Measurements from ENCODE around the gene BRINP1. TPM values are rescaled to one million over a fixed set of nuclear protein-coding genes. Genes with fewer than 3 reads are reported as not detected.

The BRINP1 gene
- total RNA-seq, 4 donors from 2014 or later = 0.27 TPM; not detected in 3

- H3K4me1 ChIP-seq = no peaks in the 10 kb centered on the region
- H3K27me3 ChIP-seq = no peaks in the 10 kb centered on the region
- no peak for DNase-seq
- H3K9me3 ChIP-seq = no peaks in the 10 kb centered on the region
- in situ Hi-C loops (cut with MboI; ENCODE audit: low pct_ligation_motif_present in 1 of 4, low pct_unique_long_range_greater_than_20kb in 1 of 4, low sequenced_read_pairs in 3 of 4) (no loop called here), intact Hi-C loops (cut with DNase I; ENCODE audit: low total_unique reads) (no loop called here)
- no peak overlapping the region for H3K27ac ChIP-seq
- WGBS, 2 donors (ENCODE audit: low coverage in 1 of 2) = 61 to 75% methylated on average over 4 of the region's 4 CpGs
- H3K36me3 ChIP-seq = no peaks in the 10 kb centered on the region
- TF ChIP-seq POLR2A (IDR thresholded peaks at IDR 0.05) (no peak), POLR2AphosphoS5 (IDR thresholded peaks at IDR 0.05) (no peak), CTCF (IDR thresholded peaks at IDR 0.05) (no peak), EP300 (IDR thresholded peaks at IDR 0.05; ENCODE audit: low read depth) (no peak)
- H3K4me3 ChIP-seq = no peak overlapping the region
Measured at GRCh38 chr9:119257592-119257991, 111.6 kb downstream of the BRINP1 start.

- in situ Hi-C loops (cut with MboI; ENCODE audit: low pct_ligation_motif_present in 1 of 4, low pct_unique_long_range_greater_than_20kb in 1 of 4, low sequenced_read_pairs in 3 of 4) (no loop called here), intact Hi-C loops (cut with DNase I; ENCODE audit: low total_unique reads) (no loop called here)
- no peaks in the 10 kb centered on the region for H3K36me3 ChIP-seq
- H3K4me1 ChIP-seq = no peaks in the 10 kb centered on the region
- H3K27ac ChIP-seq = no peak overlapping the region
- WGBS, 2 donors (ENCODE audit: low coverage in 1 of 2) = 53 to 61% methylated on average over 2 to 3 of the region's 3 CpGs
- H3K4me3 ChIP-seq = no peak overlapping the region
- H3K9me3 ChIP-seq = no peaks in the 10 kb centered on the region
- DNase-seq = no peak
- no peaks in the 10 kb centered on the region for H3K27me3 ChIP-seq
- TF ChIP-seq CTCF (IDR thresholded peaks at IDR 0.05) (no peak), EP300 (IDR thresholded peaks at IDR 0.05; ENCODE audit: low read depth) (no peak), POLR2A (IDR thresholded peaks at IDR 0.05) (no peak), POLR2AphosphoS5 (IDR thresholded peaks at IDR 0.05) (no peak)
Measured at GRCh38 chr9:119255116-119255515, 114.1 kb downstream of the BRINP1 start.

GRCh38 chr9:119252671-119253299 lies 116.5 kb downstream of the BRINP1 start:
- intact Hi-C loops (cut with DNase I; ENCODE audit: low total_unique reads) = no loop called here
- 82 to 86% methylated on average over 1 to 5 of the region's 5 CpGs for WGBS, 2 donors (ENCODE audit: low coverage in 1 of 2)

GRCh38 chr9:119251936-119252335 lies 117.3 kb downstream of the BRINP1 start:
- 56 to 83% methylated on average over 1 to 5 of the region's 5 CpGs for WGBS, 2 donors (ENCODE audit: low coverage in 1 of 2)
- in situ Hi-C loops (cut with MboI; ENCODE audit: low pct_ligation_motif_present in 1 of 4, low pct_unique_long_range_greater_than_20kb in 1 of 4, low sequenced_read_pairs in 3 of 4) (no loop called here), intact Hi-C loops (cut with DNase I; ENCODE audit: low total_unique reads) (no loop called here)
- Histone ChIP-seq H3K4me1 (no peaks in the 10 kb centered on the region), H3K36me3 (no peaks in the 10 kb centered on the region), H3K27ac (no peak overlapping the region), H3K4me3 (no peak overlapping the region), H3K27me3 (no peaks in the 10 kb centered on the region), H3K9me3 (no peaks in the 10 kb centered on the region)
- DNase-seq = no peak
- TF ChIP-seq POLR2A (IDR thresholded peaks at IDR 0.05) (no peak), EP300 (IDR thresholded peaks at IDR 0.05; ENCODE audit: low read depth) (no peak), POLR2AphosphoS5 (IDR thresholded peaks at IDR 0.05) (no peak), CTCF (IDR thresholded peaks at IDR 0.05) (no peak)

More at GRCh38 chr9:119252671-119253299, 116.5 kb downstream of the BRINP1 start:
- in situ Hi-C loops (cut with MboI; ENCODE audit: low pct_ligation_motif_present in 1 of 4, low pct_unique_long_range_greater_than_20kb in 1 of 4, low sequenced_read_pairs in 3 of 4) = no loop called here
- Histone ChIP-seq H3K27ac (no peak overlapping the region), H3K36me3 (no peaks in the 10 kb centered on the region), H3K27me3 (no peaks in the 10 kb centered on the region), H3K4me1 (no peaks in the 10 kb centered on the region), H3K9me3 (no peaks in the 10 kb centered on the region), H3K4me3 (no peak overlapping the region)
- no peak for DNase-seq
- TF ChIP-seq POLR2A (IDR thresholded peaks at IDR 0.05) = no peak
- TF ChIP-seq POLR2AphosphoS5 (IDR thresholded peaks at IDR 0.05) = no peak
- TF ChIP-seq EP300 (IDR thresholded peaks at IDR 0.05; ENCODE audit: low read depth) = no peak
- no peak for TF ChIP-seq CTCF (IDR thresholded peaks at IDR 0.05)
